ENCODE measurements around the gene TNS1. TPM values are rescaled to one million over a fixed set of nuclear protein-coding genes. Genes with fewer than 3 reads are reported as not detected.

The TNS1 gene
- total RNA-seq, 1 experiment from 2014 or later = 3.4 TPM

GRCh38 chr2:217777906-217778305 is 224.9 kb downstream of the TNS1 start:
- no peak overlapping the region for H3K14ac ChIP-seq (ENCODE audit: insufficient read depth, low read length)
- no peak for DNase-seq
- no peaks in the 10 kb centered on the region for H3K4me1 ChIP-seq (ENCODE audit: insufficient read depth, low read length)
- no peaks in the 10 kb centered on the region for H4K20me1 ChIP-seq (ENCODE audit: control insufficient read depth, insufficient read depth, insufficient read length)
- H3K27me3 ChIP-seq (ENCODE audit: insufficient read depth, low read length) = no peaks in the 10 kb centered on the region
- H2BK12ac ChIP-seq (ENCODE audit: insufficient read length, low read depth, low read length) = no peak overlapping the region
- no peak overlapping the region for H4K5ac ChIP-seq (ENCODE audit: insufficient read length, low read depth, low read length)
- no peaks in the 10 kb centered on the region for H3K9me3 ChIP-seq (ENCODE audit: control insufficient read depth, low read depth, low read length)
- H3K4ac ChIP-seq (ENCODE audit: low read depth, low read length) = no peak overlapping the region
- H2BK20ac ChIP-seq (ENCODE audit: low read depth, low read length, poor library complexity, severe bottlenecking) = no peak overlapping the region
- no peak overlapping the region for H2BK120ac ChIP-seq (ENCODE audit: low read depth, low read length, poor library complexity, severe bottlenecking)
- Mint-ChIP-seq H3K4me1 (no peaks in the 10 kb centered on the region), H3K9me3 (no peaks in the 10 kb centered on the region), H3K27me3 (ENCODE audit: low read depth) (peaks cover 9% of the 10 kb centered on the region), H3K36me3 (ENCODE audit: insufficient read depth in 1 of 3, low read depth in 3 of 3) (no peaks in the 10 kb centered on the region), H3K27ac (no peak overlapping the region), H3K4me3 (no peak overlapping the region)
- no peaks in the 10 kb centered on the region for H3K23me2 ChIP-seq (ENCODE audit: insufficient read length, low read depth, low read length, poor library complexity, severe bottlenecking)
- H3K79me2 ChIP-seq (ENCODE audit: insufficient read depth, low read length) = no peaks in the 10 kb centered on the region
- H4K8ac ChIP-seq (replicated peaks; ENCODE audit: insufficient read length, low read depth, low read length) = no peak overlapping the region
- no peak overlapping the region for H2AFZ ChIP-seq (ENCODE audit: low read length)
- H4K91ac ChIP-seq (ENCODE audit: insufficient read length, low read depth, low read length) = no peak overlapping the region
- H2AK5ac ChIP-seq (ENCODE audit: insufficient read length, low read length) = no peak overlapping the region
- H2BK15ac ChIP-seq (ENCODE audit: low read depth, low read length) = no peak overlapping the region
- no peak overlapping the region for H3K23ac ChIP-seq (ENCODE audit: insufficient read length, low read depth, low read length)
- no peak overlapping the region for H3K56ac ChIP-seq (ENCODE audit: insufficient read length, low read depth, low read length)
- no peak overlapping the region for H3K4me2 ChIP-seq (ENCODE audit: insufficient read depth, insufficient read length, low read length)
- no peak overlapping the region for H3K27ac ChIP-seq (ENCODE audit: insufficient read length, low read depth, low read length)
- H3T11ph ChIP-seq (ENCODE audit: low read length) = no peak overlapping the region
- no peak overlapping the region for H3K18ac ChIP-seq (ENCODE audit: insufficient read length, low read depth, low read length)
- H3K9ac ChIP-seq (ENCODE audit: extremely low read depth, insufficient read length, low read length) = no peak overlapping the region
- no peak overlapping the region for H2BK5ac ChIP-seq (ENCODE audit: insufficient read length, low read length)
- no peaks in the 10 kb centered on the region for H3K79me1 ChIP-seq (ENCODE audit: insufficient read depth, low read depth, low read length, poor library complexity, severe bottlenecking)
- TF ChIP-seq, protein P1, sequence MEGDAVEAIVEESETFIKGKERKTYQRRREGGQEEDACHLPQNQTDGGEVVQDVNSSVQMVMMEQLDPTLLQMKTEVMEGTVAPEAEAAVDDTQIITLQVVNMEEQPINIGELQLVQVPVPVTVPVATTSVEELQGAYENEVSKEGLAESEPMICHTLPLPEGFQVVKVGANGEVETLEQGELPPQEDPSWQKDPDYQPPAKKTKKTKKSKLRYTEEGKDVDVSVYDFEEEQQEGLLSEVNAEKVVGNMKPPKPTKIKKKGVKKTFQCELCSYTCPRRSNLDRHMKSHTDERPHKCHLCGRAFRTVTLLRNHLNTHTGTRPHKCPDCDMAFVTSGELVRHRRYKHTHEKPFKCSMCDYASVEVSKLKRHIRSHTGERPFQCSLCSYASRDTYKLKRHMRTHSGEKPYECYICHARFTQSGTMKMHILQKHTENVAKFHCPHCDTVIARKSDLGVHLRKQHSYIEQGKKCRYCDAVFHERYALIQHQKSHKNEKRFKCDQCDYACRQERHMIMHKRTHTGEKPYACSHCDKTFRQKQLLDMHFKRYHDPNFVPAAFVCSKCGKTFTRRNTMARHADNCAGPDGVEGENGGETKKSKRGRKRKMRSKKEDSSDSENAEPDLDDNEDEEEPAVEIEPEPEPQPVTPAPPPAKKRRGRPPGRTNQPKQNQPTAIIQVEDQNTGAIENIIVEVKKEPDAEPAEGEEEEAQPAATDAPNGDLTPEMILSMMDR (conservative IDR thresholded peaks at IDR 0.05) = no peak
